ENCODE results near the gene TESK1.
A peak's percentile ranks its signal among the peaks of the same experiment; 100 is the strongest.
"Not testable (repeated sequence)": the region's sequence is repeated elsewhere in the genome, so short reads cannot be mapped to it uniquely, and the experiment has no call there.

Gene TESK1

GRCh38 chr9:35635730-35636129 is 30.7 kb downstream of the TESK1 start:
- Histone ChIP-seq H3K4me2 (no peak overlapping the region), H3K4me1 (ENCODE audit: low read depth, poor library complexity, severe bottlenecking) (no peaks in the 10 kb centered on the region)

GRCh38 chr9:35636135-35636876 is 31.2 kb downstream of the TESK1 start:
- Histone ChIP-seq H3K4me2 (no peak overlapping the region), H3K27ac (no peak overlapping the region), H3K79me2 (ENCODE audit: insufficient read depth, low read depth) (no peaks in the 10 kb centered on the region), H3K27me3 (ENCODE audit: insufficient read depth, low read depth) (no peaks in the 10 kb centered on the region), H3K36me3 (ENCODE audit: insufficient read depth) (no peaks in the 10 kb centered on the region), H2AFZ (ENCODE audit: low read depth) (no peak overlapping the region), H3K4me1 (ENCODE audit: low read depth, poor library complexity, severe bottlenecking) (no peaks in the 10 kb centered on the region), H3K4me3 (IDR thresholded peaks at IDR 0.05; ENCODE audit: insufficient read depth, low read depth, low read length) (no peak overlapping the region), H3K9ac (no peak overlapping the region), H4K20me1 (ENCODE audit: insufficient read depth) (no peaks in the 10 kb centered on the region)
- no peak for TF ChIP-seq CTCF (conservative IDR thresholded peaks at IDR 0.05; ENCODE audit: low read depth, low read length)

More at GRCh38 chr9:35635730-35636129, 30.7 kb downstream of the TESK1 start:
- no peak overlapping the region for H3K9ac ChIP-seq
- H3K79me2 ChIP-seq (ENCODE audit: insufficient read depth, low read depth) = no peaks in the 10 kb centered on the region
- H3K27me3 ChIP-seq (ENCODE audit: insufficient read depth, low read depth) = no peaks in the 10 kb centered on the region
- H2AFZ ChIP-seq (ENCODE audit: low read depth) = no peak overlapping the region
- H3K36me3 ChIP-seq (ENCODE audit: insufficient read depth) = no peaks in the 10 kb centered on the region
- no peak for TF ChIP-seq CTCF (conservative IDR thresholded peaks at IDR 0.05; ENCODE audit: low read depth, low read length)
- H3K4me3 ChIP-seq (IDR thresholded peaks at IDR 0.05; ENCODE audit: insufficient read depth, low read depth, low read length) = no peak overlapping the region
- no peak overlapping the region for H3K27ac ChIP-seq
- H4K20me1 ChIP-seq (ENCODE audit: insufficient read depth) = no peaks in the 10 kb centered on the region

GRCh38 chr9:35636877-35637246 is 31.8 kb downstream of the TESK1 start:
- H2AFZ ChIP-seq (ENCODE audit: low read depth); H3K27ac ChIP-seq; H3K27me3 ChIP-seq (ENCODE audit: insufficient read depth, low read depth); H3K4me2 ChIP-seq; H3K9ac ChIP-seq; H3K4me1 ChIP-seq (ENCODE audit: low read depth, poor library complexity, severe bottlenecking); H3K4me3 ChIP-seq (IDR thresholded peaks at IDR 0.05; ENCODE audit: insufficient read depth, low read depth, low read length); H3K79me2 ChIP-seq (ENCODE audit: insufficient read depth, low read depth); H3K36me3 ChIP-seq (ENCODE audit: insufficient read depth); H4K20me1 ChIP-seq (ENCODE audit: insufficient read depth): not testable (repeated sequence)

- H3K27me3 ChIP-seq (ENCODE audit: insufficient read depth, low read depth); H3K27ac ChIP-seq: not testable (repeated sequence)
Measured at GRCh38 chr9:35637427-35637955, 32.4 kb downstream of the TESK1 start.

GRCh38 chr9:35638751-35639150 is 33.7 kb downstream of the TESK1 start:
- not testable (repeated sequence) for H3K4me1 ChIP-seq (ENCODE audit: low read depth, poor library complexity, severe bottlenecking); H3K4me3 ChIP-seq (IDR thresholded peaks at IDR 0.05; ENCODE audit: insufficient read depth, low read depth, low read length); H3K27me3 ChIP-seq (ENCODE audit: insufficient read depth, low read depth); H3K9ac ChIP-seq; H3K79me2 ChIP-seq (ENCODE audit: insufficient read depth, low read depth); H4K20me1 ChIP-seq (ENCODE audit: insufficient read depth); H3K4me2 ChIP-seq; H3K36me3 ChIP-seq (ENCODE audit: insufficient read depth); H3K27ac ChIP-seq; H2AFZ ChIP-seq (ENCODE audit: low read depth)

More at GRCh38 chr9:35637427-35637955, 32.4 kb downstream of the TESK1 start:
- not testable (repeated sequence) for H3K4me3 ChIP-seq (IDR thresholded peaks at IDR 0.05; ENCODE audit: insufficient read depth, low read depth, low read length); H4K20me1 ChIP-seq (ENCODE audit: insufficient read depth); H3K4me1 ChIP-seq (ENCODE audit: low read depth, poor library complexity, severe bottlenecking); H3K9ac ChIP-seq; H3K4me2 ChIP-seq; H2AFZ ChIP-seq (ENCODE audit: low read depth); H3K36me3 ChIP-seq (ENCODE audit: insufficient read depth); H3K79me2 ChIP-seq (ENCODE audit: insufficient read depth, low read depth)

GRCh38 chr9:35639225-35639624 is 34.2 kb downstream of the TESK1 start:
- not testable (repeated sequence) for H3K27me3 ChIP-seq (ENCODE audit: insufficient read depth, low read depth); H3K27ac ChIP-seq; H3K4me1 ChIP-seq (ENCODE audit: low read depth, poor library complexity, severe bottlenecking); H3K79me2 ChIP-seq (ENCODE audit: insufficient read depth, low read depth); H2AFZ ChIP-seq (ENCODE audit: low read depth); H4K20me1 ChIP-seq (ENCODE audit: insufficient read depth); H3K4me3 ChIP-seq (IDR thresholded peaks at IDR 0.05; ENCODE audit: insufficient read depth, low read depth, low read length); H3K9ac ChIP-seq; H3K36me3 ChIP-seq (ENCODE audit: insufficient read depth)
- peak overlapping the region; percentile 30 for H3K4me2 ChIP-seq
